ENCODE results near the gene RAB11FIP5. TPM values are rescaled to one million over a fixed set of nuclear protein-coding genes. Genes with fewer than 3 reads are reported as not detected.

RAB11FIP5 gene
- total and polyA plus RNA-seq, 2 experiments from 2014 or later = 4.4 to 16.6 TPM

DNA sequence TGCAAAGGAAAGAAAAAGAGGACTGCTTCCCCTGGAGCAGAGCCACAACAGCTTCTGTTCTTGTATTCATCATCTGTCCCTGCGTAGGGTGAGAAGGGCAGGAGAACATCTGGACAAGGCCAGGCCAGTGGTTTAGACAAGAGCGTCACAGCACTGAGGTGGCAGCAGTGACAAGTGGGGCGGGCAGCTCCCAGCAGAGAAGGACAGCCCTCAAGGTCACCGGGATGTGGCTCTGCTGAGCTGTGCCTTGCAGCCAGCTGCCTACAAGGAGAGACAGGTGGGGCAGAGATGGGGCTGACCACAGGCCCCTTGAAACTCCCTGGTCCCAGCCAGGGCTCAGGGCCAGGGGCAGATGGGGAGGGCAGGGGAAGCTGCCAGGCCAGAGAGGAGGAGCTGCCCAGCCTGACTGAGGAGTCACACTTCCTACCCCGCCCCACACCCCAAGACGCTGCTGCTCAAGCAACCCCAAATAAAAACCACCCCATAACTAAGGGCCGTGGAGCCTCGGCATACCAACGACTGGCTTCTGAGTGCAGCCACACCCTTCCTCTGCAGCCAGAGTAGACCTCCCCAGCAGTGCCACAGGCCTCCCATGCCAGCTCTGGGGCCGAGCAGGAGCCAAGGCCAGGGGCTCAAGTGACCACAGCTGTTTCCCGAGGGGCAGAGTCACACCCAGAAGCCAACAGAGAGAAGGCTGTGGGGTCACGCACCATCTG is 5.4 kb downstream of the RAB11FIP5 start:
- DNase-seq (ENCODE audit: low spot score) (no peak), ATAC-seq (no peak)
- Mint-ChIP-seq H3K9me3 (peaks cover 2% of the 10 kb centered on the region; the same call in 1 of the 3 replicates), H3K36me3 (ENCODE audit: low read depth) (peaks cover 7% of the 10 kb centered on the region; the same call in 2 of the 3 replicates), H3K27ac (no peak overlapping the region), H3K27me3 (ENCODE audit: insufficient read depth, low read depth, poor library complexity) (peaks cover 17% of the 10 kb centered on the region), H3K4me3 (no peak overlapping the region; the same call in 2 of the 3 replicates), H3K4me1 (peaks cover 48% of the 10 kb centered on the region)
- TF ChIP-seq EZH2 (IDR thresholded peaks at IDR 0.05; ENCODE audit: low read depth, unreplicated experiment) (no peak), POLR2AphosphoS5 (IDR thresholded peaks at IDR 0.05; ENCODE audit: low read depth) (no peak), NANOG (IDR thresholded peaks at IDR 0.05; ENCODE audit: borderline replicate concordance) (no peak), STAT1 (IDR thresholded peaks at IDR 0.05; ENCODE audit: unreplicated experiment) (no peak), ZNF114 (CRISPR knock-in tag; IDR thresholded peaks at IDR 0.05) (no peak), EZH2phosphoT487 (IDR thresholded peaks at IDR 0.05; ENCODE audit: unreplicated experiment) (no peak), CREB1 (CRISPR knock-in tag; IDR thresholded peaks at IDR 0.05; ENCODE audit: low read depth) (no peak), ZNF331 (CRISPR knock-in tag; IDR thresholded peaks at IDR 0.05; ENCODE audit: low read depth) (no peak), JUNB (IDR thresholded peaks at IDR 0.05; ENCODE audit: unreplicated experiment) (no peak)
- TF ChIP-seq, protein P1, sequence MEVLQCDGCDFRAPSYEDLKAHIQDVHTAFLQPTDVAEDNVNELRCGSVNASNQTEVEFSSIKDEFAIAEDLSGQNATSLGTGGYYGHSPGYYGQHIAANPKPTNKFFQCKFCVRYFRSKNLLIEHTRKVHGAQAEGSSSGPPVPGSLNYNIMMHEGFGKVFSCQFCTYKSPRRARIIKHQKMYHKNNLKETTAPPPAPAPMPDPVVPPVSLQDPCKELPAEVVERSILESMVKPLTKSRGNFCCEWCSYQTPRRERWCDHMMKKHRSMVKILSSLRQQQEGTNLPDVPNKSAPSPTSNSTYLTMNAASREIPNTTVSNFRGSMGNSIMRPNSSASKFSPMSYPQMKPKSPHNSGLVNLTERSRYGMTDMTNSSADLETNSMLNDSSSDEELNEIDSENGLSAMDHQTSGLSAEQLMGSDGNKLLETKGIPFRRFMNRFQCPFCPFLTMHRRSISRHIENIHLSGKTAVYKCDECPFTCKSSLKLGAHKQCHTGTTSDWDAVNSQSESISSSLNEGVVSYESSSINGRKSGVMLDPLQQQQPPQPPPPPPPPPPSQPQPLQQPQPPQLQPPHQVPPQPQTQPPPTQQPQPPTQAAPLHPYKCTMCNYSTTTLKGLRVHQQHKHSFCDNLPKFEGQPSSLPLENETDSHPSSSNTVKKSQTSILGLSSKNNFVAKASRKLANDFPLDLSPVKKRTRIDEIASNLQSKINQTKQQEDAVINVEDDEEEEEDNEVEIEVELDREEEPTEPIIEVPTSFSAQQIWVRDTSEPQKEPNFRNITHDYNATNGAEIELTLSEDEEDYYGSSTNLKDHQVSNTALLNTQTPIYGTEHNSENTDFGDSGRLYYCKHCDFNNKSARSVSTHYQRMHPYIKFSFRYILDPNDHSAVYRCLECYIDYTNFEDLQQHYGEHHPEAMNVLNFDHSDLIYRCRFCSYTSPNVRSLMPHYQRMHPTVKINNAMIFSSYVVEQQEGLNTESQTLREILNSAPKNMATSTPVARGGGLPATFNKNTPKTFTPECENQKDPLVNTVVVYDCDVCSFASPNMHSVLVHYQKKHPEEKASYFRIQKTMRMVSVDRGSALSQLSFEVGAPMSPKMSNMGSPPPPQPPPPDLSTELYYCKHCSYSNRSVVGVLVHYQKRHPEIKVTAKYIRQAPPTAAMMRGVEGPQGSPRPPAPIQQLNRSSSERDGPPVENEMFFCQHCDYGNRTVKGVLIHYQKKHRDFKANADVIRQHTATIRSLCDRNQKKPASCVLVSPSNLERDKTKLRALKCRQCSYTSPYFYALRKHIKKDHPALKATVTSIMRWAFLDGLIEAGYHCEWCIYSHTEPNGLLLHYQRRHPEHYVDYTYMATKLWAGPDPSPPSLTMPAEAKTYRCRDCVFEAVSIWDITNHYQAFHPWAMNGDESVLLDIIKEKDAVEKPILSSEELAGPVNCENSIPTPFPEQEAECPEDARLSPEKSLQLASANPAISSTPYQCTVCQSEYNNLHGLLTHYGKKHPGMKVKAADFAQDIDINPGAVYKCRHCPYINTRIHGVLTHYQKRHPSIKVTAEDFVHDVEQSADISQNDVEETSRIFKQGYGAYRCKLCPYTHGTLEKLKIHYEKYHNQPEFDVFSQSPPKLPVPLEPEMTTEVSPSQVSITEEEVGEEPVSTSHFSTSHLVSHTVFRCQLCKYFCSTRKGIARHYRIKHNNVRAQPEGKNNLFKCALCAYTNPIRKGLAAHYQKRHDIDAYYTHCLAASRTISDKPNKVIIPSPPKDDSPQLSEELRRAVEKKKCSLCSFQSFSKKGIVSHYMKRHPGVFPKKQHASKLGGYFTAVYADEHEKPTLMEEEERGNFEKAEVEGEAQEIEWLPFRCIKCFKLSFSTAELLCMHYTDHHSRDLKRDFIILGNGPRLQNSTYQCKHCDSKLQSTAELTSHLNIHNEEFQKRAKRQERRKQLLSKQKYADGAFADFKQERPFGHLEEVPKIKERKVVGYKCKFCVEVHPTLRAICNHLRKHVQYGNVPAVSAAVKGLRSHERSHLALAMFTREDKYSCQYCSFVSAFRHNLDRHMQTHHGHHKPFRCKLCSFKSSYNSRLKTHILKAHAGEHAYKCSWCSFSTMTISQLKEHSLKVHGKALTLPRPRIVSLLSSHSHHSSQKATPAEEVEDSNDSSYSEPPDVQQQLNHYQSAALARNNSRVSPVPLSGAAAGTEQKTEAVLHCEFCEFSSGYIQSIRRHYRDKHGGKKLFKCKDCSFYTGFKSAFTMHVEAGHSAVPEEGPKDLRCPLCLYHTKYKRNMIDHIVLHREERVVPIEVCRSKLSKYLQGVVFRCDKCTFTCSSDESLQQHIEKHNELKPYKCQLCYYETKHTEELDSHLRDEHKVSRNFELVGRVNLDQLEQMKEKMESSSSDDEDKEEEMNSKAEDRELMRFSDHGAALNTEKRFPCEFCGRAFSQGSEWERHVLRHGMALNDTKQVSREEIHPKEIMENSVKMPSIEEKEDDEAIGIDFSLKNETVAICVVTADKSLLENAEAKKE (CRISPR knock-in tag; IDR thresholded peaks at IDR 0.05) = no peak
- TF ChIP-seq, protein P2, sequence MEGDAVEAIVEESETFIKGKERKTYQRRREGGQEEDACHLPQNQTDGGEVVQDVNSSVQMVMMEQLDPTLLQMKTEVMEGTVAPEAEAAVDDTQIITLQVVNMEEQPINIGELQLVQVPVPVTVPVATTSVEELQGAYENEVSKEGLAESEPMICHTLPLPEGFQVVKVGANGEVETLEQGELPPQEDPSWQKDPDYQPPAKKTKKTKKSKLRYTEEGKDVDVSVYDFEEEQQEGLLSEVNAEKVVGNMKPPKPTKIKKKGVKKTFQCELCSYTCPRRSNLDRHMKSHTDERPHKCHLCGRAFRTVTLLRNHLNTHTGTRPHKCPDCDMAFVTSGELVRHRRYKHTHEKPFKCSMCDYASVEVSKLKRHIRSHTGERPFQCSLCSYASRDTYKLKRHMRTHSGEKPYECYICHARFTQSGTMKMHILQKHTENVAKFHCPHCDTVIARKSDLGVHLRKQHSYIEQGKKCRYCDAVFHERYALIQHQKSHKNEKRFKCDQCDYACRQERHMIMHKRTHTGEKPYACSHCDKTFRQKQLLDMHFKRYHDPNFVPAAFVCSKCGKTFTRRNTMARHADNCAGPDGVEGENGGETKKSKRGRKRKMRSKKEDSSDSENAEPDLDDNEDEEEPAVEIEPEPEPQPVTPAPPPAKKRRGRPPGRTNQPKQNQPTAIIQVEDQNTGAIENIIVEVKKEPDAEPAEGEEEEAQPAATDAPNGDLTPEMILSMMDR (conservative IDR thresholded peaks at IDR 0.05; ENCODE audit: low read depth in 2 of 2) = no peak
- TF ChIP-seq, protein P3, sequence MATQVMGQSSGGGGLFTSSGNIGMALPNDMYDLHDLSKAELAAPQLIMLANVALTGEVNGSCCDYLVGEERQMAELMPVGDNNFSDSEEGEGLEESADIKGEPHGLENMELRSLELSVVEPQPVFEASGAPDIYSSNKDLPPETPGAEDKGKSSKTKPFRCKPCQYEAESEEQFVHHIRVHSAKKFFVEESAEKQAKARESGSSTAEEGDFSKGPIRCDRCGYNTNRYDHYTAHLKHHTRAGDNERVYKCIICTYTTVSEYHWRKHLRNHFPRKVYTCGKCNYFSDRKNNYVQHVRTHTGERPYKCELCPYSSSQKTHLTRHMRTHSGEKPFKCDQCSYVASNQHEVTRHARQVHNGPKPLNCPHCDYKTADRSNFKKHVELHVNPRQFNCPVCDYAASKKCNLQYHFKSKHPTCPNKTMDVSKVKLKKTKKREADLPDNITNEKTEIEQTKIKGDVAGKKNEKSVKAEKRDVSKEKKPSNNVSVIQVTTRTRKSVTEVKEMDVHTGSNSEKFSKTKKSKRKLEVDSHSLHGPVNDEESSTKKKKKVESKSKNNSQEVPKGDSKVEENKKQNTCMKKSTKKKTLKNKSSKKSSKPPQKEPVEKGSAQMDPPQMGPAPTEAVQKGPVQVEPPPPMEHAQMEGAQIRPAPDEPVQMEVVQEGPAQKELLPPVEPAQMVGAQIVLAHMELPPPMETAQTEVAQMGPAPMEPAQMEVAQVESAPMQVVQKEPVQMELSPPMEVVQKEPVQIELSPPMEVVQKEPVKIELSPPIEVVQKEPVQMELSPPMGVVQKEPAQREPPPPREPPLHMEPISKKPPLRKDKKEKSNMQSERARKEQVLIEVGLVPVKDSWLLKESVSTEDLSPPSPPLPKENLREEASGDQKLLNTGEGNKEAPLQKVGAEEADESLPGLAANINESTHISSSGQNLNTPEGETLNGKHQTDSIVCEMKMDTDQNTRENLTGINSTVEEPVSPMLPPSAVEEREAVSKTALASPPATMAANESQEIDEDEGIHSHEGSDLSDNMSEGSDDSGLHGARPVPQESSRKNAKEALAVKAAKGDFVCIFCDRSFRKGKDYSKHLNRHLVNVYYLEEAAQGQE (IDR thresholded peaks at IDR 0.05; ENCODE audit: unreplicated experiment) = no peak
- TF ChIP-seq, protein P4, sequence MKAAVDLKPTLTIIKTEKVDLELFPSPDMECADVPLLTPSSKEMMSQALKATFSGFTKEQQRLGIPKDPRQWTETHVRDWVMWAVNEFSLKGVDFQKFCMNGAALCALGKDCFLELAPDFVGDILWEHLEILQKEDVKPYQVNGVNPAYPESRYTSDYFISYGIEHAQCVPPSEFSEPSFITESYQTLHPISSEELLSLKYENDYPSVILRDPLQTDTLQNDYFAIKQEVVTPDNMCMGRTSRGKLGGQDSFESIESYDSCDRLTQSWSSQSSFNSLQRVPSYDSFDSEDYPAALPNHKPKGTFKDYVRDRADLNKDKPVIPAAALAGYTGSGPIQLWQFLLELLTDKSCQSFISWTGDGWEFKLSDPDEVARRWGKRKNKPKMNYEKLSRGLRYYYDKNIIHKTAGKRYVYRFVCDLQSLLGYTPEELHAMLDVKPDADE (IDR thresholded peaks at IDR 0.05) = no peak
- H3K27ac ChIP-seq (ENCODE audit: low read depth) = no peak overlapping the region
- H3K4me3 ChIP-seq = no peak overlapping the region
- no peaks in the 10 kb centered on the region for H3K9me2 ChIP-seq (ENCODE audit: insufficient read depth)
- peaks cover 7% of the 10 kb centered on the region for H3F3A ChIP-seq (replicated peaks; ENCODE audit: low read depth)
- H4K20me1 ChIP-seq (replicated peaks; ENCODE audit: insufficient read depth) = peaks cover 25% of the 10 kb centered on the region
- H3K4me2 ChIP-seq = no peak overlapping the region
- no peak overlapping the region for H2AFZ ChIP-seq
- peaks cover 13% of the 10 kb centered on the region; the same call in 1 of the 2 replicates for H3K27me3 ChIP-seq (ENCODE audit: insufficient read depth)
- H3K36me3 ChIP-seq (ENCODE audit: insufficient read depth) = no peaks in the 10 kb centered on the region
- H3K79me2 ChIP-seq (replicated peaks; ENCODE audit: insufficient read depth) = peaks cover 34% of the 10 kb centered on the region
- peaks cover 24% of the 10 kb centered on the region for H3K4me1 ChIP-seq (ENCODE audit: insufficient read depth)
